Coronary artery (tissue), 2 donors: ENCODE measurements around the gene FAM107A.
"Not testable (repeated sequence)": the region's sequence is repeated elsewhere in the genome, so short reads cannot be mapped to it uniquely, and the experiment has no call there.

Source experiments
- DNase-seq: peaks from one replicate; pipeline ENCODE4 v3.0.0-alpha.2; 2017; ENCODE audit warnings: low spot score
- H3K27ac ChIP-seq, 2 donors: fragments of 200-600 bp; sonication (generic); one replicate each; pipeline ENCODE4 v1.5.1; 2016 to 2019
- H3K4me3 ChIP-seq: fragments of 200-600 bp; sonication (generic); 2 replicates; pipeline ENCODE4 v1.5.1; 2016; ENCODE audit warnings: mild to moderate bottlenecking, moderate library complexity
- CTCF ChIP-seq: fragments of 200-600 bp; sonication (generic); IDR thresholded peaks from one replicate; pipeline ENCODE4 v1.5.1; 2019; ENCODE audit warnings: antibody characterized with exemption

The FAM107A gene

GRCh38 chr3:58531956-58532355 is 45.2 kb downstream of the FAM107A start:
- no peak for DNase-seq
- Histone ChIP-seq H3K27ac (no peak overlapping the region), H3K4me3 (no peak overlapping the region)
- no peak for TF ChIP-seq CTCF

GRCh38 chr3:58531555-58531954 is 45.6 kb downstream of the FAM107A start:
- DNase-seq, result no peak

GRCh38 chr3:58530354-58530865 is 46.8 kb downstream of the FAM107A start:
- no peak for DNase-seq
- Histone ChIP-seq H3K27ac (no peak overlapping the region), H3K4me3 (no peak overlapping the region)
- no peak for TF ChIP-seq CTCF

More at GRCh38 chr3:58531555-58531954, 45.6 kb downstream of the FAM107A start:
- Histone ChIP-seq H3K27ac (no peak overlapping the region), H3K4me3 (no peak overlapping the region)
- TF ChIP-seq CTCF, result no peak

- H3K27ac ChIP-seq, result no peak overlapping the region
- no peak for DNase-seq
- no peak overlapping the region for H3K4me3 ChIP-seq
- no peak for TF ChIP-seq CTCF
These were observed 47.5 kb downstream of the FAM107A start for GRCh38 chr3:58529516-58530353.

- Histone ChIP-seq H3K27ac (no peak overlapping the region), H3K4me3 (no peak overlapping the region)
- no peak for TF ChIP-seq CTCF
- no peak for DNase-seq
These were observed 48.6 kb downstream of the FAM107A start for GRCh38 chr3:58528629-58529028.

GRCh38 chr3:58527440-58527839 is 49.8 kb downstream of the FAM107A start:
- H3K27ac ChIP-seq, H3K4me3 ChIP-seq, DNase-seq: not testable (repeated sequence)

GRCh38 chr3:58526515-58526957 is 50.7 kb downstream of the FAM107A start:
- DNase-seq, result no peak
- Histone ChIP-seq H3K27ac (no peak overlapping the region), H3K4me3 (no peak overlapping the region)
- TF ChIP-seq CTCF, result no peak
